Caki2 (cell line): ENCODE measurements around the gene CLEC3B. TPM values are rescaled to one million over a fixed set of nuclear protein-coding genes. Genes with fewer than 3 reads are reported as not detected.
A peak's percentile ranks its signal among the peaks of the same experiment; 100 is the strongest.

Experiments
- DNase-seq: peaks from one replicate; pipeline ENCODE4 v3.0.0-alpha.2; 2015; ENCODE audit warnings: low read depth
- in situ Hi-C: cut with HindIII; loops from 2 replicates; pipeline ENCODE4 v1.10.0; 2016; ENCODE audit warnings: low sequenced_read_pairs, low pct_unique_long_range_greater_than_20kb, mixed read lengths
- total RNA-seq: library from RNA; depleted of rRNA; stranded (reverse); fragments of >200 nt; shearing (Covaris generic); gene quantifications from 2 replicates; pipeline ENCODE4 v1.2.3, GENCODE V29; 2014; ENCODE audit warnings: low replicate concordance

CLEC3B gene
- total RNA-seq, 1 experiment from 2014 or later, result not detected

DNA sequence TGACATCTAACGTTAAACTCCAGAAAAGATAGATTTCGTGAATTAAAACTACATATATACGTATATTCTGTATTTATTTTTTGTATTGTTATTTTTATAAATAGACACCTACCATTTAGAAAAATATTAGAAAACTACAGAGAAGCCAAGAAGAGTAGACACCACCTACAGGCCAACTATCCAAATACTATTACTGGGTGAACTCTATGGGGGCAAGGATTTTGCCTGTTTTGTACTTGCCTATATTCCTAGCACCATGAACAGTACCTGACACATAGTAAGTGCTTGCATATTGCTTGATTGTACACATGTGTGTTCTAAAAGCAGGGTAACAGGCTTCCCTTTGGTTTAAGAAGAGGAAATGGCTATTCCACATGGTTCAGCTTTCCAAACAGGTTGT is 24.4 kb upstream of the CLEC3B start:
- no peak for DNase-seq
- in situ Hi-C loops, result no loop called here

DNA sequence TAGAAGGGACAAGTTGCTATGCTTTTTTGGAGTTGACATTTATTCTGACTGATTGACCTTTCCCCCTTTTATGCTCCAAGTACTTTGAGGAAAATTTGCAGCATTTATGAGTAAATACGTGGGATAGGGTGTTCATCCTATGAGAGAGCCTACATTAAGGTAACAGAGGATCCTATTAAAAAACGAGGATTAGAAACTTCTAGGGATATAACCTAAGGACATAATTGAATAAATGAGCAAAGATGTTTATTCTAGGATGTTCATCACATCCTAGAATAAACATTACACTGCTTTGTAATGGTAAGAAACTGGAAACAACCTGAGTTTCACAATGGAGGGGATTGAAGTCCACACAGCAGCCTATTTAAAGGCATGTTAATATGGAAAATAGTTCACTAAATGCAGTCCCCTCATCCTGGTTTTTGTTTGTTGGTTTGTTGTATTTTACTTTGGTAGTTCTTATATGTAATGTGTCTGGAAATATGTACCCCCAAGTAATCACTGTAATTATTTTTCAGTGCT is 23.9 kb upstream of the CLEC3B start:
- no peak for DNase-seq
- in situ Hi-C loops, result no loop called here

GRCh38 chr3:45002720-45003119 is 23.4 kb upstream of the CLEC3B start:
- in situ Hi-C loops, result no loop called here

DNA sequence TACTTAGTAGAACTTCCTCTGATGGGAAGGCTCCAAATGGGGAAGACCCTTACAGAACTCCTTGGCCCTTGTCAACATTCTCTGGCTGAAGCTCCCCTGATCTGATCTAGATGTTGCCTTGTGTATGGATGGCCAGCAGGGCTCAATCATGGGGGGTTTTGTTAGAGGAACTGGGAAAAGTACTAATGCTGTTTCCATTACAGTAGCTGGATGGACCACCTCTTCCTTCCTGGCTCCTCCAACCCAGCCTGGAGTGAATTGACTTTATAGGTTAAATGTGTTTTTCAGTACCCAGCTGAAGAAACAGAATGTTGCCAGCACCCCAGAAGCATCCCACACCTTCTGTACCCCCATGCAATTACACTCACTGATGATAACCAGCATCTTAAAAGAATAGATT is 22.7 kb upstream of the CLEC3B start:
- in situ Hi-C loops, result no loop called here
- no peak for DNase-seq

More at GRCh38 chr3:45002720-45003119, 23.4 kb upstream of the CLEC3B start:
- DNase-seq, result no peak

- DNase-seq, result no peak
These were observed 22.2 kb upstream of the CLEC3B start for GRCh38 chr3:45003859-45004258.

GRCh38 chr3:45007091-45007490 is 19.0 kb upstream of the CLEC3B start:
- DNase-seq, result no peak
- in situ Hi-C loops, result no loop called here

More at GRCh38 chr3:45003859-45004258, 22.2 kb upstream of the CLEC3B start:
- in situ Hi-C loops, result no loop called here

DNA sequence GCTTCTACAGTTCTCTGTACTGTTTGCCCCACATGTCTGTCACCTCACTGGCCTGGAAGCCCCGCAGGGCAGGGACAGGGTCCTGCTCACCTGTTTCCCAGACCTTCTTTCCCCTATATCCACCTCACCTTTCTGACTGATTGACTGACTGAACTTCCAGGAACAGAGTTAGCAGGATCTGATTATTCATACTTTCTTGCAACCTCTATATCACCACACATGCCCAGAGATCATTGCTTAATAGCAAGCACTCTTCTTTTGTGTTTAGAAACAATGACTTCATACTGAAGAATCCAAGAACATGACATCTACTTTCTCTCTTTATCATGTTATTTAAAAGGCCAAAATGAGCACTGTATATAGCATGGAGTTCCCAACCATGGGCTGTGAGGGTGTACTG is 18.0 kb upstream of the CLEC3B start:
- in situ Hi-C loops, result no loop called here

GRCh38 chr3:45009868-45010267 is 16.2 kb upstream of the CLEC3B start:
- no peak for DNase-seq
- in situ Hi-C loops, result no loop called here

More for the DNA sequence above, 18.0 kb upstream of the CLEC3B start:
- DNase-seq, result no peak

DNA sequence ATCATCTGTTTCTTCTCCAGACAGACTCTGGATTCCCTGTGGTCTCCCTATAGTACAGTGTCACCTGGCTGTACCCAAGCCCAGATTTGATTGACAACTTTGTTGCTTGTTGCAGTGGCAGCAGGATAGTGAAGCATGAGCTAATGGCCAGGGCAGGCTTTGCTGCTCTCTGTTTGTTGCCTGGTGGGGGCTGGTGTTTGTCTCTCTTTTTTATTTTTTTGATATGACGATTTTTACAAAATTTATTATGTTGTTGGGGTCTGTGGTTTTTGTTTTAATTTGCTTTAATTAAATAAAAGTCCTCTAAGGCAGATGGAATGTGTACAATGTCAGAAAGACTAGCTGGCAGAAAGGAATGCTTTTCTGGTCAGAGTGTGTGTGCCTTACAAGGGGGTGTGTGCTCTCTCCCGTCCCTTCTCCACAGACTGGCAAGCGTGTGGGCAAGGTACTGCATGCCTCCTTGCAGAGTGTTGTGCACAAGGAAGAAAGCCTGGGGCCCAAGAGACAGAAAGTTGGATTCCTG is 15.2 kb upstream of the CLEC3B start:
- peak; percentile 74 for DNase-seq
- in situ Hi-C loops, result no loop called here

DNA sequence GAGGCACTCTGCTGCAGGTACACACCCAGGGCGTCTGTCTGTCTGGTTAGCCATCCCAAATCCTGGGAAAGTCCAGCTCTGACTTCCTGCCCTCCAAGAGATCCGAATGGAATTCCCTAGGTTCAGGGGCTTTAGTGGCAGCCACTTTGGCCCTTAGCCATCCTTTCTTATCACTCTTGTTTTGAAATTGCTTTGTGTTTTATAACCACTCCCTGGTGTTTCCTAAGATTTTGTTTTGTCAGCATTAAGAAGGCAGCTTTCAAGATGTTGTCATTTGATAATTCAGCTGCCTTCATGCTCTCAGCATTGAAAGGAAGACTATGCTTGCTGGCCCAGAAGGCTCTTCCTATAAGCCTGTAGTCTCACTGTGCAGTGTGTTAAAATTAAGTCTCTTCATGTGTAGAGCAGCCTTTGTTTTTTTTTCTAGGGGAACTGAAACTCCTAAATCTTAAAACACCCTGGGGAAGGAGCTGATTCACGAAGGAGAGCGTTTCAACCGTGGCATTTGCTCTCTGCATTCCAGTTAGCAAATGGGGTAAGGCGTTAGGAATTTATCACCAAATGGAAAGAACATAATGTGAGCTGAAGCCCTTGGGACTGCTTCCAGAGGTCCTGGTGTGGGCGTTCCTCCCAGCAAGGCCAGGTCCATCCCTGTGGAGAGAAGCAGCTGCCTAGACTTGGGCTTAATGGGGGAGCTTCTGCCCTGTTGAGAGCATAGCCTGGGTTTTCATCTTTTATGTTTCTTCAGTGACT is 14.2 kb upstream of the CLEC3B start:
- in situ Hi-C loops, result no loop called here
- DNase-seq, result peak; percentile 72

GRCh38 chr3:45012577-45012976 is 13.5 kb upstream of the CLEC3B start:
- no peak for DNase-seq
- in situ Hi-C loops, result no loop called here

- DNase-seq, result no peak
- in situ Hi-C loops, result no loop called here
These were observed 9.2 kb upstream of the CLEC3B start for GRCh38 chr3:45016916-45017315.

GRCh38 chr3:45017821-45018220 is 8.3 kb upstream of the CLEC3B start:
- no peak for DNase-seq
- in situ Hi-C loops, result no loop called here

DNA sequence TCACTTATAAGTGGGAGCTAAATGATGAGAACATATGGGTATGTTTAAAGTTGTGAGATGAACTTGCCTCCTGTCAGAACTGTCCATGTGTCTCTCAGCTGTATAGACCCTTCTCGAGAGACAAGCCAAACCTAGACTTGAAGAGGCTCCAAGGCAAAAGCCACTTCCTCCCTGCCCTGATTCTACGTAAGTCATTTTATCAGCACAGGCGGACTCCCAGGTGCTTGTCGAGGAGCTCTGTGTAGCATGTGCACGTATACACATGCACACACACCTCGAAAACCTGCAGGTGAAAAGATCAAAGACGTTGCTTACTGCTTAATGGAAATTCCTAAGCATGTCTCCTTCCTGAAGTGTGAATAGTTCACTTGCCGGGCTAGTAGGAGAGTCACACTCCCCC is 5.6 kb upstream of the CLEC3B start:
- in situ Hi-C loops, result no loop called here

DNA sequence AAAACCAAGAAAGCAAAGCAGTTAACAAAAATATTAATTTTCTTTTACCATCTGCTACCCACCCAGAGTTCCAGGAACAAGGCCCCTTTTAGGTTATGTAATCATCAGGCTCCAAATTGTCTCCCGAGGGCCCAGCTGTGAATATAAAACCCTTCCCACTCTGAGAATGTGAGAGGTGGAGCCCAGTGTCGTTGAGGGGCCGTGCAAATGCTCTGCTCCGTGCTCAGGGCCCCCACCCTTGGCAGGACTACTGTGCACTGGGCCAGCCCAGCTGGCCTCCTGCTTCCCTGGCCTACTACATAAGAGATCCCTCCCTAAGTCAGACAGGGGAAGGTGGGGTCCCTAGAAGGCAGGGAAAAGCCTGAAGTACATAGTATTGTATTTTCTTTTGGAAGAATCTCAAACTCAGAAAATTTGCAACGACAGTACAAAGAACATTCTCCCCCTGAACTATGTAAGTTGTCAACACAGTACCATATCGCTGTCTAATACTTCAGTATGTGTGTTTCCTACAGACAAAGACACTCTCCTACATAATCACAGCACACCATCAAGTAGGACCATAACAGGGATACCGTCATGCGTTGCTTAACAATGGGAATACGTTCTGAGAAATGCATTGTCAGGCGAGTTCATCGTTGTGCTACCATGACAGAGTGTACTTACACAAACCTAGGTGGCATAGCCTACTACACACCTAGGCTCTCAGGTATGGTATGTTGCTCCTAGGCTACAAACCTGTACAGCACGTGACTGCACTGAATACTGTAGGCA is 4.4 kb upstream of the CLEC3B start:
- no peak for DNase-seq
- in situ Hi-C loops, result no loop called here

More for the DNA sequence above, 5.6 kb upstream of the CLEC3B start:
- no peak for DNase-seq

DNA sequence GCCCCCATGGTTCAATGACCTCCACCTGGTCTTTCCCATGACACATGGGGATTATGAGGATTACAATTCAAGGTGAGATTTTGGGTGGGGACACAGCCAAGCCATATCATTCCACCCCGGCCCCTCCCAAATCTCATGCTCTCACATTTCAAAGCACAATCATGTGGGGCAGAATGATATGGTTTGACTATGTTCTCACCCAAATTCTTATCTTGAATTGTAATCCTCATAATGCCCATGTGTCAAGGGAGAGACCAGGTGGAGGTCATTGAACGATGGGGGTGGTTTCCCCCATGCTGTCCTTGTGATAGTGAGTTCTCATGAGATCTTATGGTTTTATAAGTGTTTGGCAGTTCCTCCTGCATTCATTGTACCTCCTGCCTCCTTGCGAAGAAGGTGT is 2.4 kb upstream of the CLEC3B start:
- in situ Hi-C loops, result no loop called here
- DNase-seq, result no peak

DNA sequence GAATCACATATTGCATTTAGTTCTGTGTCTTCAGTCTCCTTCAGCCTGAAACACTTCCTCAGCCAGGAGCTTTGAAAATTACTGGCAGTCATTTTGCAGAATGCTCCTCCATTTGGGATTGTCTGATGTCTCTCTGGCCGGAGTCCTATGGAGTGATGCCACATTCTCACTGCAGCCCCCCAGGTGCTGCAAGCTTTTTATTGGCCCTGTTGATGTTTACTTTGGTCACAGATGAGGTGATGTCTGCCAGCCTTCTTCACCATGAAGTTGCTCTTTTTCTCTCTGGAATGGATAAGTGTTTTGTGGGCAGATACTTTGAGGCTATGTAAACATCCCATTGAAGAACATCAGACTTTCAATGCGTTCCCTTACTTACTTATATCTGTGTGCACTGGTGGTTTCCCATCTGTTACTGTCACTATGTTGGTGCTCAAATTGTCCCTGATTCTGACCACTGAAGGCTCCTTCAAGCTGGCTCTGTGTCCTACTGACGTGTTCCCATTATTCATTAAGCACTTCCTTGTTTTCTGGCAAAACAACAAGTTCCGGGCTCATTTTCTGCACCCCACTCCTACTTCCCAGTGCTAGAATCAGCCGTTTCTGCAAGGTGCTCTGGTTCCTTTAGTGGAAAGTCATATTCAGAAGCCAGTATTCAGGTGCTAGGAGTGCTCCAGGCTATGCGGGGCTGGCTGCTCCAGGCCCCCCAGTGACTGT is 1.4 kb upstream of the CLEC3B start:
- no peak for DNase-seq
- in situ Hi-C loops, result no loop called here

- in situ Hi-C loops, result no loop called here
These were observed 854 bp downstream of the CLEC3B start for GRCh38 chr3:45026957-45027356.

GRCh38 chr3:45027441-45027840 is 1.3 kb downstream of the CLEC3B start:
- in situ Hi-C loops, result no loop called here
- no peak for DNase-seq

More at GRCh38 chr3:45026957-45027356, 854 bp downstream of the CLEC3B start:
- no peak for DNase-seq
